ENCODE results near the gene ADGRL3.
"Not testable (repeated sequence)": the region's sequence is repeated elsewhere in the genome, so short reads cannot be mapped to it uniquely, and the experiment has no call there.

ADGRL3 gene

GRCh38 chr4:61838072-61838471, 637.9 kb downstream of the ADGRL3 start:
- Histone ChIP-seq H3K27ac (ENCODE audit: poor library complexity, severe bottlenecking) (no peak overlapping the region), H3K4me1 (ENCODE audit: insufficient read depth, poor library complexity, severe bottlenecking) (no peaks in the 10 kb centered on the region), H3K27me3 (ENCODE audit: insufficient read depth, poor library complexity, severe bottlenecking) (peaks cover 5% of the 10 kb centered on the region), H3K4me3 (ENCODE audit: severe bottlenecking) (no peak overlapping the region), H3K9me3 (ENCODE audit: severe bottlenecking) (no peaks in the 10 kb centered on the region), H3K36me3 (ENCODE audit: low read depth) (no peaks in the 10 kb centered on the region)
- DNase-seq (ENCODE audit: low spot score) = no peak
- no peak for ATAC-seq (ENCODE audit: low read depth)
- TF ChIP-seq CTCF (IDR thresholded peaks at IDR 0.05; ENCODE audit: poor library complexity, severe bottlenecking) = no peak

- Histone ChIP-seq H3K27ac (ENCODE audit: poor library complexity, severe bottlenecking) (no peak overlapping the region), H3K4me1 (ENCODE audit: insufficient read depth, poor library complexity, severe bottlenecking) (no peaks in the 10 kb centered on the region), H3K9me3 (ENCODE audit: severe bottlenecking) (no peaks in the 10 kb centered on the region), H3K27me3 (ENCODE audit: insufficient read depth, poor library complexity, severe bottlenecking) (peaks cover 5% of the 10 kb centered on the region), H3K4me3 (ENCODE audit: severe bottlenecking) (no peak overlapping the region), H3K36me3 (ENCODE audit: low read depth) (no peaks in the 10 kb centered on the region)
- no peak for TF ChIP-seq CTCF (IDR thresholded peaks at IDR 0.05; ENCODE audit: poor library complexity, severe bottlenecking)
- ATAC-seq (ENCODE audit: low read depth) (no peak), DNase-seq (ENCODE audit: low spot score) (no peak)
Observed at GRCh38 chr4:61841714-61842113, 641.6 kb downstream of the ADGRL3 start.

- TF ChIP-seq CTCF (IDR thresholded peaks at IDR 0.05; ENCODE audit: poor library complexity, severe bottlenecking) = no peak
- ATAC-seq (ENCODE audit: low read depth) = no peak
- Histone ChIP-seq H3K4me3 (ENCODE audit: severe bottlenecking) (no peak overlapping the region), H3K9me3 (ENCODE audit: severe bottlenecking) (no peaks in the 10 kb centered on the region), H3K36me3 (ENCODE audit: low read depth) (no peaks in the 10 kb centered on the region), H3K27ac (ENCODE audit: poor library complexity, severe bottlenecking) (no peak overlapping the region), H3K27me3 (ENCODE audit: insufficient read depth, poor library complexity, severe bottlenecking) (no peaks in the 10 kb centered on the region), H3K4me1 (ENCODE audit: insufficient read depth, poor library complexity, severe bottlenecking) (no peaks in the 10 kb centered on the region)
- no peak for DNase-seq (ENCODE audit: low spot score)
Observed at GRCh38 chr4:61851126-61851525, 651.0 kb downstream of the ADGRL3 start.

GRCh38 chr4:61852105-61852504, 652.0 kb downstream of the ADGRL3 start:
- H3K9me3 ChIP-seq (ENCODE audit: severe bottlenecking); H3K4me1 ChIP-seq (ENCODE audit: insufficient read depth, poor library complexity, severe bottlenecking); ATAC-seq (ENCODE audit: low read depth); H3K27me3 ChIP-seq (ENCODE audit: insufficient read depth, poor library complexity, severe bottlenecking); H3K36me3 ChIP-seq (ENCODE audit: low read depth); DNase-seq (ENCODE audit: low spot score); H3K27ac ChIP-seq (ENCODE audit: poor library complexity, severe bottlenecking); H3K4me3 ChIP-seq (ENCODE audit: severe bottlenecking): not testable (repeated sequence)

GRCh38 chr4:61853041-61853440, 652.9 kb downstream of the ADGRL3 start:
- no peak for ATAC-seq (ENCODE audit: low read depth)
- no peak for TF ChIP-seq CTCF (IDR thresholded peaks at IDR 0.05; ENCODE audit: poor library complexity, severe bottlenecking)
- H3K9me3 ChIP-seq (ENCODE audit: severe bottlenecking) = no peaks in the 10 kb centered on the region
- no peaks in the 10 kb centered on the region for H3K27me3 ChIP-seq (ENCODE audit: insufficient read depth, poor library complexity, severe bottlenecking)
- DNase-seq (ENCODE audit: low spot score) = no peak
- no peaks in the 10 kb centered on the region for H3K4me1 ChIP-seq (ENCODE audit: insufficient read depth, poor library complexity, severe bottlenecking)
- no peak overlapping the region for H3K27ac ChIP-seq (ENCODE audit: poor library complexity, severe bottlenecking)
- no peak overlapping the region for H3K4me3 ChIP-seq (ENCODE audit: severe bottlenecking)
- no peaks in the 10 kb centered on the region for H3K36me3 ChIP-seq (ENCODE audit: low read depth)

All from RWPE2 (cell line).